ENCODE data around the gene DPYSL4.

GRCh38 chr10:132206377-132206745 lies 19.6 kb downstream of the DPYSL4 start:
- TF ChIP-seq, protein P1, sequence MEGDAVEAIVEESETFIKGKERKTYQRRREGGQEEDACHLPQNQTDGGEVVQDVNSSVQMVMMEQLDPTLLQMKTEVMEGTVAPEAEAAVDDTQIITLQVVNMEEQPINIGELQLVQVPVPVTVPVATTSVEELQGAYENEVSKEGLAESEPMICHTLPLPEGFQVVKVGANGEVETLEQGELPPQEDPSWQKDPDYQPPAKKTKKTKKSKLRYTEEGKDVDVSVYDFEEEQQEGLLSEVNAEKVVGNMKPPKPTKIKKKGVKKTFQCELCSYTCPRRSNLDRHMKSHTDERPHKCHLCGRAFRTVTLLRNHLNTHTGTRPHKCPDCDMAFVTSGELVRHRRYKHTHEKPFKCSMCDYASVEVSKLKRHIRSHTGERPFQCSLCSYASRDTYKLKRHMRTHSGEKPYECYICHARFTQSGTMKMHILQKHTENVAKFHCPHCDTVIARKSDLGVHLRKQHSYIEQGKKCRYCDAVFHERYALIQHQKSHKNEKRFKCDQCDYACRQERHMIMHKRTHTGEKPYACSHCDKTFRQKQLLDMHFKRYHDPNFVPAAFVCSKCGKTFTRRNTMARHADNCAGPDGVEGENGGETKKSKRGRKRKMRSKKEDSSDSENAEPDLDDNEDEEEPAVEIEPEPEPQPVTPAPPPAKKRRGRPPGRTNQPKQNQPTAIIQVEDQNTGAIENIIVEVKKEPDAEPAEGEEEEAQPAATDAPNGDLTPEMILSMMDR (IDR thresholded peaks at IDR 0.05), result no peak
- no peak for TF ChIP-seq POLR2A (IDR thresholded peaks at IDR 0.05)
- TF ChIP-seq EP300 (IDR thresholded peaks at IDR 0.05), result no peak

Data from upper lobe of left lung (tissue), 4 donors.